GM18951 (cell line): ENCODE measurements around the gene CACNA1G.

Experiments used
- POLR2A ChIP-seq: IDR thresholded peaks from 4 replicates; pipeline ENCODE4 v1.6.1; 2011; ENCODE audit warnings: mild to moderate bottlenecking; ENCODE audit not compliant: insufficient read length, insufficient read depth; ENCODE audit errors: extremely low read depth
- in situ Hi-C: fragments of 300-500 bp; cut with MboI; formaldehyde crosslinking; loops from one replicate; pipeline ENCODE4 v1.12.0; 2022; ENCODE audit warnings: low sequenced_read_pairs, mixed read lengths, inconsistent platforms; ENCODE audit not compliant: unreplicated experiment

Gene CACNA1G

DNA sequence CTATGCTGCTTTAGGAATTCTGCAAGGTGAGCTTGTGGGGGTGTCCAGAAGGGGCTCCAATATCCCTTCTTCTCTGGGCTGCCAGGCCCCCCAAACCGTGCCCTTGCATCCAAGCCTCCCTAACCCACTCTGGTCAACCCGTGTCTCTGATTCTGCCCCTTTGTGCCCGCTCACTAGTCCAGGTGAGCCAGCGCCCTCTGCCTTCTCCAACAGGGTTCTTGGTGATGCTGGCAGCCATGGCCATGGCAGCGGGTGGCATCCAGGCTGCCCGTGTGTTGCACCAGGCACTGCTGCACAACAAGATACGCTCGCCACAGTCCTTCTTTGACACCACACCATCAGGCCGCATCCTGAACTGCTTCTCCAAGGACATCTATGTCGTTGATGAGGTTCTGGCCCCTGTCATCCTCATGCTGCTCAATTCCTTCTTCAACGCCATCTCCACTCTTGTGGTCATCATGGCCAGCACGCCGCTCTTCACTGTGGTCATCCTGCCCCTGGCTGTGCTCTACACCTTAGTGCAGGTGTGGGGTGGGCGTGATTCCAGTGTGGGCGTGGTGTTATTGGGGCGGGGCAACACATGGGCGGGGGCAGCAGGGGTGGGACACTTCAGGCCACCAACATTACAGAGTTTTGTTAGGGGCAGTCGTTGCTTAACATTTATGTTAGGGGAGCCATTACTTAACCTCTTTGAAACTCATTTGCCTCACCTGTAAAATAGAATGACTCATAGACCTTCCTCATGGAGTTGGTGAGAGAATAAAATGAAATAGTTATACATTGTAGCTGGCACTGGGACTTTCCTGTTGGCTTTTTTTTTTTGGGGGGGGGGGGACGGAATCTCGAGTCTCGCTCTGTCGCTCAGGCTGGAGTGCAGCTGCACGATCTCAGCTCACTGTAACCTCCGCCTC is 115.8 kb downstream of the CACNA1G start:
- TF ChIP-seq POLR2A = no peak
- in situ Hi-C loops = no loop called here
